HL-60 (cell line): ENCODE results near the gene FMNL2.

Experiments used
- DNase-seq, 2 experiments: peaks; one replicate each; pipeline ENCODE4 v3.0.0-alpha.2; 2010 to 2020; ENCODE audit warnings: low read depth in 1 of 2, low spot score in 1 of 2
- H3K27ac ChIP-seq: fragments of 250-450 bp; sonication (Bioruptor Pico); replicated peaks from 2 replicates; pipeline ENCODE4 v1.5.1; 2020; ENCODE audit warnings: mild to moderate bottlenecking, moderate library complexity
- H3K27me3 ChIP-seq: fragments of 250-450 bp; sonication (Bioruptor Pico); 2 replicates; pipeline ENCODE4 v1.5.1; 2021; ENCODE audit warnings: mild to moderate bottlenecking, moderate library complexity; ENCODE audit not compliant: insufficient read depth, poor library complexity, severe bottlenecking
- H3K4me3 ChIP-seq: replicated peaks from 2 replicates; pipeline ENCODE4 v1.5.1; 2011; ENCODE audit warnings: mild to moderate bottlenecking, control low read depth, low read length; ENCODE audit not compliant: insufficient read depth
- GABPA ChIP-seq: IDR thresholded peaks from 2 replicates; pipeline ENCODE4 v1.6.1; 2012; ENCODE audit warnings: low read depth
- POLR2AphosphoS5 ChIP-seq: IDR thresholded peaks from 2 replicates; pipeline ENCODE4 v1.6.1; 2012; ENCODE audit warnings: low read depth
- REST ChIP-seq: IDR thresholded peaks from 2 replicates; pipeline ENCODE4 v1.6.1; 2012; ENCODE audit warnings: low read depth; ENCODE audit not compliant: insufficient replicate concordance
- SPI1 ChIP-seq: IDR thresholded peaks from 2 replicates; pipeline ENCODE4 v1.6.1; 2012; ENCODE audit warnings: low read depth, mild to moderate bottlenecking, borderline replicate concordance
- TF ChIP-seq, protein P1 (sequence below): IDR thresholded peaks from one replicate; pipeline ENCODE4 v1.5.1; 2011; ENCODE audit warnings: low read length, control low read depth, inconsistent platforms; ENCODE audit not compliant: insufficient read depth

The FMNL2 gene

DNA sequence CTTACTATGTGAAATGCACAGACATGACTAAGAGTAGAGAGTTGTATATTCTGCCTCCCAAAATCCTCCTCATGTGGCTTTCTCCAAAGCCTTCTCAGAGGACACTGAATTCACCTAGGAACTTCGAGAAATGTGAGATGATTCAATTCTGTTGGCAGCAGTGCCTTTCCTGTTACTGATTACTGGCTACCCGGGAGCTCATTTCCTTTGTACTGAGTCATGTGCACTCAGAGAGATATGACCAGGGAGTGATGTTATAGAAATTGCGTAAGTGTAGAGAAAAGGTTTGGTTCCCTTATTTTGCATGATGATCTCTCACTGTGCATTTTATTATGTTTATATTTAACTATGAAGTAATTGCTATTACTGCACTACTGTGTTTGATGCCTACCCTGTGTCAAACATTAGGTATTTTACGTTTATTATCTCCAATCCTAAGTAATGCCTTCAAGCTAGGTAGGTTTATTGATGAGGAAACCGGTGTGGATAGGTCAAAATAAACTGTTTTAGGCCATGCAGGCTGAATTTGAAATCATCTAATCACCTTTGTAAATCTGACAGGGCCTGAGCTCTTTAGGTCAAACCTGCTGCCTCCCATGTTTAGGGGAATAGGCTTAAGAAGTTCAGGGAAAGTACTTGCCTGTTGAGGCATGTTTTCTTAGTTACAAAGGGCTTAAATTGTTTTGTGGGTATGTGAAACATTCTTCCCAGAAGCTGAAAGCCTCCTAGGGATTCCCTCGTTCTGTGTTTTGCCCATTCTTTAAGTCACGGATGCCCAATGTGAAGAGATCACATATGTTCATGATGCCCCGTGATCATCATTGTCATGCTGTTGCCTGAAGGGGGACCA, 86.8 kb downstream of the FMNL2 start:
- no peaks in the 10 kb centered on the region for H3K27me3 ChIP-seq
- DNase-seq, result peak; percentile 43 to 75
- H3K4me3 ChIP-seq, result no peak overlapping the region
- TF ChIP-seq, protein P1, sequence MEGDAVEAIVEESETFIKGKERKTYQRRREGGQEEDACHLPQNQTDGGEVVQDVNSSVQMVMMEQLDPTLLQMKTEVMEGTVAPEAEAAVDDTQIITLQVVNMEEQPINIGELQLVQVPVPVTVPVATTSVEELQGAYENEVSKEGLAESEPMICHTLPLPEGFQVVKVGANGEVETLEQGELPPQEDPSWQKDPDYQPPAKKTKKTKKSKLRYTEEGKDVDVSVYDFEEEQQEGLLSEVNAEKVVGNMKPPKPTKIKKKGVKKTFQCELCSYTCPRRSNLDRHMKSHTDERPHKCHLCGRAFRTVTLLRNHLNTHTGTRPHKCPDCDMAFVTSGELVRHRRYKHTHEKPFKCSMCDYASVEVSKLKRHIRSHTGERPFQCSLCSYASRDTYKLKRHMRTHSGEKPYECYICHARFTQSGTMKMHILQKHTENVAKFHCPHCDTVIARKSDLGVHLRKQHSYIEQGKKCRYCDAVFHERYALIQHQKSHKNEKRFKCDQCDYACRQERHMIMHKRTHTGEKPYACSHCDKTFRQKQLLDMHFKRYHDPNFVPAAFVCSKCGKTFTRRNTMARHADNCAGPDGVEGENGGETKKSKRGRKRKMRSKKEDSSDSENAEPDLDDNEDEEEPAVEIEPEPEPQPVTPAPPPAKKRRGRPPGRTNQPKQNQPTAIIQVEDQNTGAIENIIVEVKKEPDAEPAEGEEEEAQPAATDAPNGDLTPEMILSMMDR, result no peak
- no peak for TF ChIP-seq SPI1
- TF ChIP-seq GABPA, result no peak
- no peak for TF ChIP-seq POLR2AphosphoS5
- TF ChIP-seq REST, result no peak
- H3K27ac ChIP-seq, result 0 out of 2 replicates have a peak overlapping the region, but pooled peaks have one; percentile 18

GRCh38 chr2:152423684-152424083, 88.7 kb downstream of the FMNL2 start:
- no peak overlapping the region for H3K27ac ChIP-seq
- DNase-seq, result no peak
- no peak for TF ChIP-seq REST
- TF ChIP-seq, protein P1, result no peak
- no peak for TF ChIP-seq GABPA
- TF ChIP-seq SPI1, result no peak
- no peak for TF ChIP-seq POLR2AphosphoS5
- H3K4me3 ChIP-seq, result no peak overlapping the region
- no peaks in the 10 kb centered on the region for H3K27me3 ChIP-seq

GRCh38 chr2:152425765-152426727, 91.1 kb downstream of the FMNL2 start:
- TF ChIP-seq REST (no peak), GABPA (no peak)
- H3K27ac ChIP-seq, result no peak overlapping the region
- no peak overlapping the region for H3K4me3 ChIP-seq

More at GRCh38 chr2:152425765-152426727, 91.1 kb downstream of the FMNL2 start:
- DNase-seq, result no peak
- H3K27me3 ChIP-seq, result no peaks in the 10 kb centered on the region
